ENCODE measurements around the gene BRSK2.
"Not testable (repeated sequence)": the region's sequence is repeated elsewhere in the genome, so short reads cannot be mapped to it uniquely, and the experiment has no call there.

BRSK2 gene

DNA sequence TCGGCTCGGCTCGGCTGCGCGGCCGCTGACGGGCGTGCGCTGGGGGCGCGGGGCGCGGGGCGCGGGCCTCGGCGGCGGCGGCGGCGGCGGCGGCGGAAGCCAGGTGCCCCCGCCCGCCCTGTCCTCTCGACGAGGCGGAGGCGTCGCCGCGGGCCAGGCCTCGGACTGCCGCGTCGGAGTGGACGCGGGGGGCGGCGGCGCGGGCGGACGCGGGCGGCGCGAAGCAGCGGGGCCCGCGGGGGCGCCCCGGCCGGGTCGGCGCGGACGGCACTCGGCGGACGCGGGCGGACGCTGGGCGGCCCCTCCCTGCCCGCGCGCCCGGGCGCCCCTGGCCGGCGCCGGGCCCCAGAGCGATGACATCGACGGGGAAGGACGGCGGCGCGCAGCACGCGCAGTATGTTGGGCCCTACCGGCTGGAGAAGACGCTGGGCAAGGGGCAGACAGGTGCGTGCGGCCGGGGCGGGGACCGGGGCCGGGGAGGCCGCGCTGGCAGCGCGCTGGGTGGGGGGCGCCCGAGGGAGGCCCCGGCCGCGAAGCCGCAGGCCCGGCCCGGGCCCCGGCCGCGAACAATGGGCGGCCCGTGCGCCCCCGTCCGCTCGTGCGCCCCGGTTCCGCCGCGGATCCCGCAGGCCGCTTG lies at the start of gene BRSK2:
BRSK2 (plus strand) TSS at position 3 of the 637 bp plus-strand sequence; CDS start at position 354, 351 bp downstream.
- DNase-seq (ENCODE audit: low read depth), result no peak

DNA sequence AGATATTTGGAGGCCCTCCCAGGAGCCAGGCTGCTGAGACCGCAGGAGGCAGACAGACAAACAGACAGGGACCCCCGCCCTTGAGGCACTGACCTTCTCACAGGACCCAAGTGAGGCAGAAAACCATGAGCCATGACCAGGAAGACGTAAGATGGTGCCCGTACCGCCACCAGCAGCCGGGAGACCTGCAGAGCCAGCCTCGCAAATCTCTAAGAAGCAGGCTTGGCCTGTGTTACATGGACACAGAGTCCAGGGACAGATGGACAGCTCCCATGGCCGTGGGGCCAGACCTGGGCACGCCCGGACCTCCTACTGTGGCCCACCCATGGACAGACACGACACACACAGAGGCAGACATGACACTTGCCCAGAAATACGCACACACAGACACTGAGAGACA lies 49.6 kb upstream of the BRSK2 start:
- no peak for DNase-seq (ENCODE audit: low read depth)

DNA sequence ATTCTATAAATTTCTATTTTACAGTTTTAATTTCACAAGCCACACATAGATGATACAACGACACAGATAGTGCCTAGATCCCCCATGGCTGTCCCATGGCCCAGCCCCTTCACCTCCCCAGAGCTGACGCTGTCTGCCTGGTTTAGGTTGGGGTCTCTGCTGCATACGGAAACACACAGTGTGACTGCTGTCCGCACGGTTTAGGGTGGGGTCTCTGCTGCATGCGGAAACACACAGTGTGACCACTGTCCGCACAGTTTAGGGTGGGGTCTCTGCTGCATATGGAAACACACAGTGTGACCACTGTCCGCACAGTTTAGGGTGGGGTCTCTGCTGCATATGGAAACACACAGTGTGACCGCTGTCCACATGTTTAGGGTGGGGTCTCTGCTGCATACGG lies 48.5 kb upstream of the BRSK2 start:
- not testable (repeated sequence) for DNase-seq (ENCODE audit: low read depth)

DNA sequence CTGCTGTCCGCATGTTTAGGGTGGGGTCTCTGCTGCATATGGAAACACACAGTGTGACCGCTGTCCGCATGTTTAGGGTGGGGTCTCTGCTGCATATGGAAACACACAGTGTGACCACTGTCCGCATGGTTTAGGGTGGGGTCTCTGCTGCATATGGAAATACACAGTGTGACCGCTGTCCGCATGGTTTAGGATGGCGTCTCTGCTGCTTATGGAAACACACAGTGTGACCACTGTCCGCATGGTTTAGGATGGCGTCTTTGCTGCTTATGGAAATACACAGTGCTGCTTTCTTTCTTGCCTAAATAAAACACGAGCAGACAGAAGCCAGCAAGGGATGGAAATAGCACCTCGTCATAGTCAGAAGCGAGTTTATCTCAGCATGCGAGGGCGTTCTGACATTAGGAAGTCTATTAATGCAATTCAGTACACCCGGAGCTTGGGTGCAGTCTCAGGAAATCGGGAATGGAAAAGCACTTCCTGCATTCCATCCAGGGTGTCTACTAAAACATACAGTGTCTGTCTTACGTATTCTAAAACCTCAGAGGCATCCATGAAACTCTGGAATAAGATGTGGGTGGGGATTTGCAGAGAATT lies 47.7 kb upstream of the BRSK2 start:
- DNase-seq (ENCODE audit: low read depth), result no peak

DNA sequence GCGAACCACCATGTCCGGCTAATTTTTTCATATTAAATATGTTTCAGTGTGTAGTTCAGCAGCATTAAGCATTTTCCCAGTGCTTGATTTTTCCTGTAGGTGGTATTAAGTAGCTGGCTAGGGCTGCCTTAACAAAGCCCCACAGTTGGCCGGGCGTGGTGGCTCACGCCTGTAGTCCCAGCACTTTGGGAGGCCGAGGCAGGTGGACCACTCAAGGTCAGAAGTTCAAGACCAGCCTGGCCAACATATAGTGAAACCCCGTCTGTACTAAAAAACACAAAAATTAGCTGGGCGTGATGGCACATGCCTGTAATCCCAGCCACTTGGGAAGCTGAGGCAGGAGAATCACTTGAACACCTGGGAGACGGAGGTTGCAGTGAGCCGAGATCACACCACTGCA lies 46.8 kb upstream of the BRSK2 start:
- no peak for DNase-seq (ENCODE audit: low read depth)

DNA sequence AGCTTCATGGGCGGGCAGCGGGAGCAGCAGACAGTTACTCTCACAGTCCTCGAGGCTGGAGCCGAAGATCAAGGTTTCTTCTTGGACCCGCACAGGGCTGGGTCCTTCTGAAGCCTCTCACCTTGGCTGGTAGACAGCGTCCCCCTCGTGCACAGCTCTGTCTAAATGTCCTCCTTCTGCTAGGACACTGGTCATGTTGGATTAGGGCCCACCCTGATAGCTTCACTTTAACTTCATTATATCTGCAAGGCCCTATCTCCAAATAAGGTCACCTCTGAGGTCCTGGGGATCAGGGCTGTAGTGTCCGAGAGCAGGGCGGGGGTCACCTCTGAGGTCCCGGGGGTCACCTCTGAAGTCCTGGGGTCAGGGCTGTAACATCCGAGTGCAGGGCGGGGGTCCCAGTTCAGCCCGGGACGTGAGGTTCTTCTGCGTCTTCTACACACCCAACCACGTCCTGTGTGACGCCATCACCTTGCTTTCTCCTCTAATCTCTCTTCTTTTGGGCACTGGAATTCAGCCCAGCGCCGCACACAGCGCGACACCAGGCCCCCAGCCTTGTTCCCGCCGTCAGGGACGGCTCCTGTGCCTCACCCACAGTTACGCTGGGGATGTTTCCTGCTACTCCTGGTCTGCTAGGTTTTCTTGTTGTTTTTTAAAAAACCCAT lies 46.2 kb upstream of the BRSK2 start:
- DNase-seq (ENCODE audit: low read depth), result no peak

DNA sequence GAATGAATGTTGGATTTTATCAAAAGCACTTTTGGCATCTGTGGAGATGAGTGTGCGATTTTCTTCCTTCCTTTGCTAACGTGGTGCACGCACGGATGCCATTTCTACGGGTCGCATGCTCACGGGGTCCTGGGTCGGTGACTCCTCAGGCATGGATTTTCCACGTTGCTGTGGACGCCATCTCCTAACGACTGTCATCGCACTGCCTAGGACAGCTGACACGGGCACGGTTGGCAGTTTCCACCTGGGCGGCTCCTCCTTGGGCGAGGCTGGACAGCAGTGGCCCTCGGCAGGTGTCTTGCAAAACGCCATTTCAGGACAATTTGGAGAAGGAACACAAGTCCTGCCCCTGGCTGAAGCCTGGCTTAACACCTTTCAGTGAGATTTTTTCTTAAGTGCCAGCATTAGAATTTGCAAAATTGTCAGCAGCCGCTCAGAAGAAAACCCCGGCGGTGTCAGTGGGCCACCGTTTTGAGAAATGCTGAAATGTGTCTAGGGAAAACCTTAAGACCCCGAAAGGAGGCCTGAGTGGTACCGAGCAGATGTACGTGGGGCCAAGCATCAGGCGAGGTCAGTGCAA lies 45.6 kb upstream of the BRSK2 start:
- no peak for DNase-seq (ENCODE audit: low read depth)

DNA sequence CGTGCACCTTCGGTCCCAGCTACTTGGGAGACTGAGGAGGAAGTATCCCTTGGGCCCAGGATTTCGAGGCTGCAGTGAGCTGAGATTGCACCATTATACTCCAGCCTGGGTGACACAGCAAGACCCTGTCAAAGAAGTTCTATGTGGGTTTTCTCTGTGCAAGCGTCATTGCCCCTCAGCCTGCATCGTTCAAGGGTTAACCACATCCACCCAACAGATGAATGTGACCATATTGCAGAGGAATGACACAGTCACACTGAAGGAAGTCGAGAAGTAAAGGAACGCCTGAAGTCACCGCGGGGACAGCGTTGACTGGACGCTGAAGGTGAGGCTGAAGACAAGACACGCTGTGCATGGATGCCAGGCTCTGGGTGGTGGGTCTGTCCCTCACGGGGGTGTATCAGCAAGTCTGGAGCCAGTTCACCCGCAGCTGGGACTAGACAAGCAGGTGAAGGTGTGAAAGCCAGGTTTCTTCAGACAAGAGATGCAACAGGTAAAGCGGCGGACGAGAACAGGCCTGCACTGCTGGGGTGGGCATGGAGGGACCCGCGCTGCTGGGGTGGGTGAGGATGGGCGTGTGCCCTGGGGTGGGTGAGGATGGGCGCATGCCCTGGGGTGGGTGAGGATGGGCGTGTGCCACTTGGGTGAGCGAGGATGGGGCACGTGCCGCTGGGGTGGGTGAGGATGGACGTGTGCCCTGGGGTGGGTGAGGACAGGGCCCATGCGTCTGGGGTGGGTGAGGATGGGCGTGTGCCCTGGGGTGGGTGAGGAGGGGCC lies 43.8 kb upstream of the BRSK2 start:
- no peak for DNase-seq (ENCODE audit: low read depth)

DNA sequence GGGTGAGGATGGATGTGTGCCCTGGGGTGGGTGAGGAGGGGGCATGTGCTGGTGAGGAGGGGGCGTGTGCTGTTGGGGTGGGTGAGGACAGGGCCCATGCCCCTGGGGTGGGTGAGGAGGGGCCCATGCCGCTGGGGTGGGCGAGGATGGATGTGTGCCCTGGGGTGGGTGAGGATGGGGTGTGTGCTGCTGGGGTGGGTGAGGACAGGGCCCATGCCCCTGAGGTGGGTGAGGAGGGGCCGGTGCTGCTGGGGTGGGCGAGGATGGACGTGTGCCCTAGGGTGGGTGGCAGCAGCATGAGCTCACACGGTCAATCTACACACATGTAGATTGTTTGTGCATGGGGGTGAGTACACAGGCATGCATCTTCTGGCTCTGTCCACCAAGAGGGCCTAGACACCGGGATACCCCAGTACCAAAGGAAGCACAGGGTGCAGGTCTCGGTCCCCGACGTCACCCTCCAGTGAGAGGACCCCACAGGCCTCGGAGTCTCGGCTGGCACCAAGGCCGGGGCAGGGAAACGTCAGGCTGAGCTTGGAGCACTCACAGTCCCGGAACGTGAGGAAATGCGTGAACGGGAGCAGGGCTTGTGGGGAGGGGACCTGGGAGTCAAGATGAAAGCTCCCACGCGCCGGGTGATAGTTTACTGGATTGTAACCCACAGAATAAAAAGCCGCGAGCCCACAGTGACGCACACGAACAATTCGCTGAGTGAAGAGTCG lies 42.9 kb upstream of the BRSK2 start:
- DNase-seq (ENCODE audit: low read depth), result no peak

DNA sequence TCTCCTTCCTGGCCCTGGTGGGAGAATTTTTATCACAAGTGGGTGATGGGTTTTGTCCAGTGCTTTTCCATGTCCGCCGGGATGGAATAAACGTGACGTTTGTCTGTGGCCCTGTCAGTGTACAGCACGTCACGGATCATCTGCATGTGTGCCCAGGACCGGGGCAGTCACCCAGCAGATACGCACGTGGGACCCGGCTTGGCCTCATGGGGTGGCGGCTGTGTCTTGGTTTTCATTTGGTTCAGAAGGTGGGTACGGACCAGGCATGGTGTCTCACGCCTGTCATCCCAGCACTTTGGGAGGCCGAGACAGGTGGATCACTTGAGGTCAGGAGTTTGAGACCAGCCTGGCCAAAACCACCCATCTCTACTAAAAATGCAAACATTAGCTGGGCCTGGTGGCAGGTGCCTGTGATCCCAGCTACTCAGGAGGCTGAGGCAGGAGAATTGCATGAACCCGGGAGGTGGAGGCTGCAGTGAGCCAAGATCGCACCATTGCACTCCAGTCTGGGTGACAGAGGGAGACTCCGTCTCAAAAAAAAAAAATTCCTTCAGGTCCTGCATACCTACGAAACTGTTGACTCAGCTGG lies 42.2 kb upstream of the BRSK2 start:
- DNase-seq (ENCODE audit: low read depth), result not testable (repeated sequence)

DNA sequence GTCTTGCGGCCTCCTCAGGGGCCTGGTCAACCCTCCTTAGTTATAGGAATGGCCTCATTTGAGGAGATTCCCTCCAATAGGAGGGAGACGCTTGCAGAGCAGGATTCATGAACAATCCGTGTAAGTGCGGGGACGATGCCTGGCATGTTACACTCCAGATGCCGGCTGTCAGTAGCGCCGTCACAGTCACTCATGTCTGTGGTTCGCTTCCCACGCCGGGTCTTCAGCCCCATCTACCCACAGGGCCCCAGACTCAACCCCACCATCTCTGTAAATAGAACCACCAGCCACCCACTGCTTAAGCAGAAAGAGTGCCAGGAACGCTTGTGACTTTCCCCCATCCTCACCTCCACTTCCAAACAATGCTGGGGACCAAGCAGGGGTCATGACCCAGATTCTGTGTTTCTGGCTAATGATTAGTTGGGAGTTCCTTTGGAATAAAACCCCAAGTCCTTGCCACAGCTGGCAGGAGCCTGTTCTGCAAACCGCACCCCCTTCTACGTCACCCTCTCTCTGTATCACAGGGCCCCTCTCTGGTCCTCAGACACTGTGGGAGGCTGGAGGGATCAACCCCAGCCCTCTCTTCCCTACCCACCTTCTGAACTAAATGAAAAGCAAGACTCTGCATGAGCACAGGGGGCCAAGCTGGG lies 41.5 kb upstream of the BRSK2 start:
- DNase-seq (ENCODE audit: low read depth), result no peak

DNA sequence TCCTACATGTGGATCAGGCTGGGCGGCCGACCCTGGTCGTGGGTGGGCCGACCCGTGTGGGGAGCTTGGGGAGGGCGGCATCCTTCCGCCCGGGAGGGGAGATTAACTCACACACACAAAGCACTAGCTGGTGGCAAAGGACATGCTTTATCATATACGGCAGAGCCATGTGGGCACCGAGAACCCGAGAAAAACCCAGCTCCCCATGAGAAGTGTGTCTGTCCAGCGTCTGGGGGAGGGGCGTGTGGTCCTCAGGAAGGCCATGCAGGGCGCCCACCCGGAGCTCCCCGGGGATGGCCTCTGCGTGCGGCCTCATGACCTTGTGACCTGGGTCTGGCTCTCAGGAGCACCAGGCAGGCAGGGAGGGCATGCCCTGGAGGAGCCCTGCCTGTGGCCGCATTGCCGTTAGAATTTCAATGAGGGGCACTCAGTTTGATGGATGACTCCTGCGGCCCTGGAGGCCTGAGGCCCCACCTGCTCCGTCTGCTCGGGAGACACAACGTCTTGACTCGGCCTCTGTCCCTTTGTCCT lies 40.9 kb upstream of the BRSK2 start:
- no peak for DNase-seq (ENCODE audit: low read depth)

DNA sequence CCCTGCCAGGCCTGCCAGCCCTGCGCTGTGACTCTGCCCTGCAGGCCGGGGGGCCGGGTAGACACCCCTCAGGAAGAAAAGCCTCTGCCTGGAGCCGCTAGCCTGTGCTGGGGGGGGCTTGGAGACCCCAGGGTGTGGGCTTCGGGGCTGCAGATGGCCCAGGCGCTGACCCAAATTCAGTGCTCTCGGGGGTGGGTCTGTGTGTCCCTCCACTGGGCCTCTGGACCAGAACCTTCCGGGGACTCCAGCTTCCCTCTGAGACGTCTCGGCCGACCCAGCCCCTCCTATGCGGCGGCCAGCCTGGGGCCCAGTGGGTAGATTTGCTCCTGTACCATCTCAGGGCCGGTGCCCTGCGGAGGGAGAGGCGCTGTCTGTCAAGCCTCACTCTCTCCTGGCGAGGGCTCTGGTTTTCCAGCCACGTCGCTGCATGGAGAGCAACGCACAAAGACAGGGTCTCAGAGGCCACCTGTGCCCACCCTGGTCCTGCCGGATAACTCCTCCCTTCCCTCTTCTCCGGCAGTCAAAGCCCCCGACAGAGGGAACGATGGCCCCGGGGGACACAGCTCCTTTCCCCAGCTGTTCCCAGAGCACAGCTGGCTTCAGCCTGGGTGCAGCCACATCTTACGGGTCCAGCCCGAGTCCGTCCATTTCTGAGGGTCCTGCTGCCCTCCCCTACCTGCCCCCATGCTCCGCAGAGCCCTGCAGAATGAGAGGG lies 40.2 kb upstream of the BRSK2 start:
- no peak for DNase-seq (ENCODE audit: low read depth)

DNA sequence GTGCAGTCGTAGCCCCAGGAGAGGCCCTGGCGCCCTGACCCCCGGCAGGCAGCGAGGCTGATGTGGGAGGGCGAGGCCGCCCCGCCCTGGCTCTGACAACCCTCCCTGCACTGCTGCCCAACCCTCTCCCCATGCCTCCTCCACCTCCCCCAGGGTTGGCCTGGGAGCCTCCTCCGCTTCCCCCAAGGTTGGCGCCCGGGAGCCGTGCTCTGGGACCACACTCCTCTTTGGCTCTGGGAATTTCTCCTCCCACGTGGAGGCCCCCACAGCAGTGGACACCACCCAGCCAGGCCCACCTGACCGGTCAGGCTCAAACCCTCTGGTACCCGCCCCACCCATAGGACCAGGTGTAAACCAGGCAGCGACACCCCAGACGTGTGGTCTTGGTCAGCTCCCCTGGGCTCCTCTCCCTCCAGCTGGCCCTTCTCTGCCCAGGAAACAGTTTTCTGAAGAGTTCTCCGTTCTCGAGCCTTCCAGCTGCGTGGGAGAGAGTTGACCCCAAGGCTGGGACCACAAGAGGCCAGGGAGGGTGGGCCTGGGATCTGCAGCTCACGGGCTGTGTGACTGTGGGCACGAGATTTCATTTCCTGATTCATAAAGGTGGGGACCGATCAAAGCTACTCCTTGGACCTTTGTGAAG lies 39.5 kb upstream of the BRSK2 start:
- DNase-seq (ENCODE audit: low read depth), result no peak

DNA sequence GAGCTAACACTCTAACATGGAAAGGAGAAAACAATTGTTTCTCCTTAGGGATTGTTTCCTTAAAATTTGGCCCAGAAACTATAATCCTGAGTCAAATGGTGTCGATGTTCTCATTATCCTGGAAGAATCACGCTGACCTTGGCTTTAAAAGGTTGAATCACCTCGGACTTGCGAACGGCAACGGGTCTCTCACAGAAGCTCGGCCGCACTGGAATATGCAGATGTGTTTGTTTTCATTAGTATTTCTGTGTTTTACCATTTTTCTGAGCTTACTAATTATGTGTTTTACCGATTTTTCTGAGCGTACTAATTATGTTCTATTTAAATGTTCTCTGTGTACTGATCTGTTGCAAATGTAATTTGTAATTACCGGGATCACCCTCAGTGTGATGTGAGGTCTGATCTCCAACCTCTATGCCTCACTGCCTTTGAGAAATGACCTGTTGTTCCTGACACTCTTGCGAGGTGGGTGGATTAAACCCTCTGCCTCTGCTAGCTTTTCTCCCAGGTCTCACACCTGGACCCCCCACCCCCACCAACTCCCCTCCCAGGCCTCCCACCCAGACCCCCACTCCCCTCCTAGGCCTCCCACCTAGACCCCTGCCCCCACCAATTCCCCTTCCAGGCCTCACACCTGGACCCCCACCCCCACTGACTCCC lies 38.3 kb upstream of the BRSK2 start:
- no peak for DNase-seq (ENCODE audit: low read depth)

DNA sequence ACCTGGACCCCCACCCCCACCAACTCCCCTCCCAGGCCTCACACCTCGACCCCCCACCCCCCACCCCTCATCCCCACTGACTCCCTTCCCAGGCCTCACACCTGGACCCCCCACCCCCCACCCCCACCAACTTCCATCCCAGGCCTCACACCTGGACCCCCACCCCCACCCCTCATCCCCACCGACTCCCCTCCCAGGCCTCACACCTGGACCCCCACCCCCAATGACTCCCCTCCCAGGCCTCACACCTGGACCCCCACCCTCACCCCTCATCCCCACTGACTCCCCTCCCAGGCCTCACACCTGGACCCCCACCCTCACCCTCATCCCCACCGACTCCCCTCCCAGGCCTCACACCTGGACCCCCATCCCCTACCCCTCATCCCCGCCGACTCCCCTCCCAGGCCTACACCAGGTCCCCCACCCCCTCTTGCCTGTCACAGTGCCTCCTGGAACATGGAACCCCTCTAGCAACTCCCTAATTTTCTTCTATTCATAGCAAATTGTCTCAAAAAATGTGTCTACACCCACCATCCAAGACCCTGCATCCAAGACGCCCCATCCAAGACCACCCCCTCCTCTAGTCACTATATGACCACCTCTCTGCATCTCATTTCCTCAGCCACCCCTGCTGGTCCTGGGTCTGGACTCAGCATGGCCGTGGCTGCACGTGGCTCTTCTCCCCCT lies 36.9 kb upstream of the BRSK2 start:
- DNase-seq (ENCODE audit: low read depth), result no peak

DNA sequence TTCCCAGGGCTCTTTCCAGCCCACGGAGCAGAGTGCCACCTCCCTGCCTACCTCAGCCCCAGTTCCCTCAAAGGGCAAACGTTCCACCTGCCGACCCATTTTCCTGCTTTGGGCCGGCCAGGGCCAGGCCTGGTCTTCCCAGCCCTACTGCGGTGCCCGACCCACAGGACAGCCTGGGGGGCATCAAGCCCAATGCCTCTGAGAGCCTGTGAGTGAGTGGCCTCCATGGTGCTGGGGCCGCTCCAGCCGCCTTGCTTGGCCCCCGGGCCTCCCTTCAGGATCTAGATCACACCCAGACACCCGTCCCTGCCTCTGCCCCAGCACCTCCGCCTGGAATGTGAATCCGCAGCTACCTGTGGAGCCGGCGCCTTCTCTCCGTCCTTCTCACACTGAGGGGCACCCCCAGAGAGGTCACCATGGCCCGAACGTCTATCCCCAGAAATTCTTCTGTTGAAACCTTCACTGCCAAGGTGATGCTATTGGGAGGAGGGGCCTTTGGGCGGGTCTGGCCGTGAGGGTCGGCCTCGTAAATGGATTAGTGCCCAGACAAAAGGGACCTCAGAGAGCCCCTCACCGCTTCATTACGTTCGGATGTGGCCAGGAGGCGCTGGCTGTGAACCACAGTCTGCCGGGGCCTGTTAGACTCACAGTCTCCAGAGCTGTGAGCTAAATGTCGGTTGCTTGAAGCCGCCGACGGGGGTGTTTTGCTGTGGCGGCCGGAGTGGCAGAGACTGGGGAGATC lies 36.2 kb upstream of the BRSK2 start:
- no peak for DNase-seq (ENCODE audit: low read depth)

Measured in stimulated activated CD8-positive, alpha-beta memory T cell treated with anti-CD3 and anti-CD28 coated beads, Interleukin-12 subunit alpha, Interleukin-12 subunit beta, amount 100 ng/mL, for 1 hour (primary cell).